ENCODE results near the gene ARL6IP5. TPM values are rescaled to one million over a fixed set of nuclear protein-coding genes. Genes with fewer than 3 reads are reported as not detected.

ARL6IP5 gene
- total RNA-seq, 1 experiment from 2014 or later: 16.9 TPM

GRCh38 chr3:69129531-69129930 is 44.8 kb downstream of the ARL6IP5 start:
- Mint-ChIP-seq H3K4me3 (no peak overlapping the region), H3K9me3 (no peaks in the 10 kb centered on the region)

More at GRCh38 chr3:69129531-69129930, 44.8 kb downstream of the ARL6IP5 start:
- no peak overlapping the region for H2AFZ ChIP-seq (ENCODE audit: low read length)
- H3T11ph ChIP-seq (ENCODE audit: low read length): no peak overlapping the region
- H3K4me2 ChIP-seq (ENCODE audit: insufficient read depth, insufficient read length, low read length): no peak overlapping the region
- no peak overlapping the region for H2AK5ac ChIP-seq (ENCODE audit: insufficient read length, low read length)
- H2BK120ac ChIP-seq (ENCODE audit: low read depth, low read length, poor library complexity, severe bottlenecking): no peak overlapping the region
- H4K91ac ChIP-seq (ENCODE audit: insufficient read length, low read depth, low read length): no peak overlapping the region
- no peak overlapping the region for H2BK5ac ChIP-seq (ENCODE audit: insufficient read length, low read length)
- H3K79me1 ChIP-seq (ENCODE audit: insufficient read depth, low read depth, low read length, poor library complexity, severe bottlenecking): no peaks in the 10 kb centered on the region
- no peak overlapping the region for H2BK15ac ChIP-seq (ENCODE audit: low read depth, low read length)
- H3K14ac ChIP-seq (ENCODE audit: insufficient read depth, low read length): no peak overlapping the region
- no peak overlapping the region for H4K5ac ChIP-seq (ENCODE audit: insufficient read length, low read depth, low read length)
- no peak for TF ChIP-seq CTCF (conservative IDR thresholded peaks at IDR 0.05)
- DNase-seq: no peak
- no peak overlapping the region for H2BK12ac ChIP-seq (ENCODE audit: insufficient read length, low read depth, low read length)
- no peak overlapping the region for H4K8ac ChIP-seq (replicated peaks; ENCODE audit: insufficient read length, low read depth, low read length)
- no peaks in the 10 kb centered on the region for H3K79me2 ChIP-seq (ENCODE audit: insufficient read depth, low read length)
- Mint-ChIP-seq H3K27ac (no peak overlapping the region), H3K4me1 (peaks cover 0 to 3% of the 10 kb centered on the region in 2 experiments; a peak in 1 of 4 replicates), H3K27me3 (ENCODE audit: low read depth) (peaks cover 4% of the 10 kb centered on the region; the same call in 1 of the 2 replicates), H3K36me3 (ENCODE audit: insufficient read depth in 1 of 3, low read depth in 3 of 3) (no peaks in the 10 kb centered on the region)
- no peaks in the 10 kb centered on the region for H3K9me3 ChIP-seq (ENCODE audit: control insufficient read depth, low read depth, low read length)
- H3K27me3 ChIP-seq (ENCODE audit: insufficient read depth, low read length): no peaks in the 10 kb centered on the region
- H3K9ac ChIP-seq (ENCODE audit: extremely low read depth, insufficient read length, low read length): no peak overlapping the region
- no peak overlapping the region for H3K4ac ChIP-seq (ENCODE audit: low read depth, low read length)
- H3K4me1 ChIP-seq (ENCODE audit: insufficient read depth, low read length): no peaks in the 10 kb centered on the region; the same call in 1 of the 2 replicates
- no peaks in the 10 kb centered on the region for H4K20me1 ChIP-seq (ENCODE audit: control insufficient read depth, insufficient read depth, insufficient read length)
- H3K27ac ChIP-seq (ENCODE audit: insufficient read length, low read depth, low read length): no peak overlapping the region
- no peak overlapping the region for H3K56ac ChIP-seq (ENCODE audit: insufficient read length, low read depth, low read length)
- H3K23ac ChIP-seq (ENCODE audit: insufficient read length, low read depth, low read length): no peak overlapping the region
- no CpG with 5 or more reads among the region's 1 CpG for WGBS (ENCODE audit: extremely low coverage, insufficient read length, low lambda C conversion rate)
- H2BK20ac ChIP-seq (ENCODE audit: low read depth, low read length, poor library complexity, severe bottlenecking): no peak overlapping the region
- no peaks in the 10 kb centered on the region for H3K23me2 ChIP-seq (ENCODE audit: insufficient read length, low read depth, low read length, poor library complexity, severe bottlenecking)
- no peak overlapping the region for H3K18ac ChIP-seq (ENCODE audit: insufficient read length, low read depth, low read length)

All from H9 (cell line).